ENCODE data around the gene NUDT3.

- TF ChIP-seq TAF1 (IDR thresholded peaks at IDR 0.05; ENCODE audit: low read depth) = no peak
- TF ChIP-seq REST (IDR thresholded peaks at IDR 0.05; ENCODE audit: low read depth) = no peak
- no peak for TF ChIP-seq CEBPB (IDR thresholded peaks at IDR 0.05)
- no peak for TF ChIP-seq CREB1 (IDR thresholded peaks at IDR 0.05; ENCODE audit: low read depth)
These were observed 150.0 kb downstream of the NUDT3 start for GRCh38 chr6:34242252-34243130.
